CD4-positive, alpha-beta T cell treated with Interleukin-21 for 1 hour (primary cell): ENCODE measurements around the gene HTR4.
"Not testable (repeated sequence)": the region's sequence is repeated elsewhere in the genome, so short reads cannot be mapped to it uniquely, and the experiment has no call there.

ENCODE experiments used
- DNase-seq: peaks from one replicate; pipeline ENCODE4 v3.0.0-alpha.2; 2020

The HTR4 gene

GRCh38 chr5:148653836-148654781 lies at the start of gene HTR4:
Gene HTR4 (minus strand): TSS chr5:148654527. CDS start chr5:148637014, 17,513 bp downstream.
- DNase-seq, result no peak

GRCh38 chr5:148702019-148702596 lies 47.8 kb upstream of the HTR4 start:
- DNase-seq, result no peak

GRCh38 chr5:148699028-148699427 lies 44.7 kb upstream of the HTR4 start:
- DNase-seq, result no peak

- DNase-seq, result no peak
Observed at GRCh38 chr5:148697809-148698196, 43.5 kb upstream of the HTR4 start.

GRCh38 chr5:148697180-148697808 lies 43.0 kb upstream of the HTR4 start:
- no peak for DNase-seq

- no peak for DNase-seq
Observed at GRCh38 chr5:148696187-148697036, 42.1 kb upstream of the HTR4 start.

- no peak for DNase-seq
Observed at GRCh38 chr5:148690945-148691344, 36.6 kb upstream of the HTR4 start.

GRCh38 chr5:148688787-148689186 lies 34.5 kb upstream of the HTR4 start:
- DNase-seq, result no peak

- no peak for DNase-seq
Observed at GRCh38 chr5:148687871-148688270, 33.5 kb upstream of the HTR4 start.

- no peak for DNase-seq
Observed at GRCh38 chr5:148687427-148687826, 33.1 kb upstream of the HTR4 start.

- DNase-seq, result no peak
Observed at GRCh38 chr5:148686660-148687059, 32.3 kb upstream of the HTR4 start.

- no peak for DNase-seq
Observed at GRCh38 chr5:148685520-148686134, 31.3 kb upstream of the HTR4 start.

GRCh38 chr5:148684528-148684927 lies 30.2 kb upstream of the HTR4 start:
- no peak for DNase-seq

GRCh38 chr5:148683651-148684050 lies 29.3 kb upstream of the HTR4 start:
- DNase-seq, result no peak

GRCh38 chr5:148682058-148683026 lies 28.0 kb upstream of the HTR4 start:
- DNase-seq, result no peak

GRCh38 chr5:148681157-148682057 lies 27.1 kb upstream of the HTR4 start:
- no peak for DNase-seq

GRCh38 chr5:148673704-148674103 lies 19.4 kb upstream of the HTR4 start:
- DNase-seq, result not testable (repeated sequence)

- no peak for DNase-seq
Observed at GRCh38 chr5:148666353-148666752, 12.0 kb upstream of the HTR4 start.

GRCh38 chr5:148665431-148665830 lies 11.1 kb upstream of the HTR4 start:
- DNase-seq, result no peak

- no peak for DNase-seq
Observed at GRCh38 chr5:148663509-148663908, 9.2 kb upstream of the HTR4 start.
